Activated T-helper 1 cell treated with anti-CD3 and anti-CD28 coated beads, Interleukin-12 subunit alpha, Interleukin-12 subunit beta, Interleukin-2, Interleukin-4 antibody, amounts not matched to agents 30 ng/mL and 10 ng/mL and 1 ng/mL, durations not matched to agents 14 hours and 24 hours and 36 hours (primary cell): ENCODE measurements around the gene IFNAR2. TPM values are rescaled to one million over a fixed set of nuclear protein-coding genes. Genes with fewer than 3 reads are reported as not detected.

ENCODE experiments used
- DNase-seq: peaks from one replicate; pipeline ENCODE4 v3.0.0; 2021; ENCODE audit warnings: low spot score
- H3K27ac Mint-ChIP-seq: one replicate; pipeline ENCODE4 v1.8.0; 2021; ENCODE audit warnings: mild to moderate bottlenecking, mixed read lengths
- H3K27me3 Mint-ChIP-seq: one replicate; pipeline ENCODE4 v1.8.0; 2022; ENCODE audit warnings: mild to moderate bottlenecking, moderate library complexity, mixed read lengths; ENCODE audit not compliant: insufficient read depth
- H3K36me3 Mint-ChIP-seq: one replicate; pipeline ENCODE4 v1.8.0; 2021; ENCODE audit warnings: low read depth, mixed read lengths
- H3K4me1 Mint-ChIP-seq: one replicate; pipeline ENCODE4 v1.8.0; 2021; ENCODE audit warnings: low read depth, mixed read lengths
- H3K4me3 Mint-ChIP-seq: one replicate; pipeline ENCODE4 v1.8.0; 2021; ENCODE audit warnings: mild to moderate bottlenecking, moderate library complexity, mixed read lengths
- H3K9me3 Mint-ChIP-seq: one replicate; pipeline ENCODE4 v1.8.0; 2021; ENCODE audit warnings: mixed read lengths
- intact Hi-C: fragments of 100-400 bp; cut with micrococcal nuclease; formaldehyde crosslinking; loops from one replicate; pipeline ENCODE4 v1.15.1; 2024
- total RNA-seq: library from RNA; stranded (reverse); gene quantifications from 2 replicates; pipeline ENCODE4 v1.2.3, GENCODE V29; 2022

IFNAR2 gene
- total RNA-seq, 1 donor from 2014 or later, result 33.5 TPM

DNA sequence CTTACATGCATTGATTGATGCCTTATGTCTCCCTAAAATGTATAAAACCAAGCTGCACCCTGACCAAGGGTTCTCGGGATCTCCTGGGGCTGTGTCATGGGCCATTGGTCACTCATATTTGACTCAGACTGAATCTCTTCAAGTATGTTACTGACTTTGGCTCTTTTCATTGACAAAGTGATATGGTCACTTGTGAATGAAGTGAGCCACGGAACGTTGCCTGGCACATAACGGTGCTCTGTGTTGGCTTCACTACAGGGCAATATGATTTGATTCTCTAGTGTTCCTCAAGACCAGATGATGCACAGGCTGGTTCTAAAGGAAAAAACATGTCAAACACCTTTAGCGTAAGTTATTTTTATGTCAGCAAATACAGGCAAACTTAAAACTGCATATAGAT is 25.0 kb downstream of the IFNAR2 start:
- H3K36me3 Mint-ChIP-seq, result peaks cover 83% of the 10 kb centered on the region
- H3K27me3 Mint-ChIP-seq, result no peaks in the 10 kb centered on the region
- intact Hi-C loops, result loop anchor here (5.0 kb wide), 1 partner anchor 183 kb away; no protein-coding TSS in a partner anchor
- peak overlapping the region; percentile 8 for H3K27ac Mint-ChIP-seq
- H3K9me3 Mint-ChIP-seq, result peaks cover 3% of the 10 kb centered on the region
- peaks cover 49% of the 10 kb centered on the region for H3K4me1 Mint-ChIP-seq
- no peak for DNase-seq
- H3K4me3 Mint-ChIP-seq, result no peak overlapping the region

- Mint-ChIP-seq H3K4me3 (no peak overlapping the region), H3K4me1 (peaks cover 55% of the 10 kb centered on the region), H3K9me3 (peaks cover 3% of the 10 kb centered on the region), H3K27me3 (no peaks in the 10 kb centered on the region), H3K36me3 (peaks cover 76% of the 10 kb centered on the region), H3K27ac (peak overlapping the region; percentile 87)
- no peak for DNase-seq
- intact Hi-C loops, result loop anchor here (5.0 kb wide), 1 partner anchor 182 kb away; no protein-coding TSS in a partner anchor
Measured at GRCh38 chr21:33255404-33255803, 25.7 kb downstream of the IFNAR2 start.

GRCh38 chr21:33256019-33256418 is 26.3 kb downstream of the IFNAR2 start:
- no peak overlapping the region for H3K4me3 Mint-ChIP-seq
- intact Hi-C loops, result loop anchor here (1.0 to 5.0 kb wide), 4 partner anchors 12 to 181 kb away; no protein-coding TSS in a partner anchor

GRCh38 chr21:33257094-33257803 is 27.5 kb downstream of the IFNAR2 start:
- DNase-seq, result no peak
- intact Hi-C loops, result loop anchor here (2.0 to 5.0 kb wide), 2 partner anchors 18 to 180 kb away; no protein-coding TSS in a partner anchor
- Mint-ChIP-seq H3K27me3 (no peaks in the 10 kb centered on the region), H3K4me3 (no peak overlapping the region), H3K4me1 (peaks cover 48% of the 10 kb centered on the region), H3K9me3 (peaks cover 3% of the 10 kb centered on the region), H3K36me3 (peaks cover 60% of the 10 kb centered on the region), H3K27ac (peak overlapping the region; percentile 70)

More at GRCh38 chr21:33256019-33256418, 26.3 kb downstream of the IFNAR2 start:
- Mint-ChIP-seq H3K36me3 (peaks cover 70% of the 10 kb centered on the region), H3K4me1 (peaks cover 52% of the 10 kb centered on the region), H3K9me3 (peaks cover 3% of the 10 kb centered on the region), H3K27me3 (no peaks in the 10 kb centered on the region), H3K27ac (peak overlapping the region; percentile 87)
- DNase-seq, result no peak

GRCh38 chr21:33258475-33258874 is 28.7 kb downstream of the IFNAR2 start:
- H3K27ac Mint-ChIP-seq, result no peak overlapping the region
- peaks cover 48% of the 10 kb centered on the region for H3K4me1 Mint-ChIP-seq
- intact Hi-C loops, result loop anchor here (5.0 kb wide), 1 partner anchor 179 kb away; no protein-coding TSS in a partner anchor
- DNase-seq, result no peak
- H3K27me3 Mint-ChIP-seq, result no peaks in the 10 kb centered on the region
- H3K4me3 Mint-ChIP-seq, result no peak overlapping the region
- H3K9me3 Mint-ChIP-seq, result peaks cover 3% of the 10 kb centered on the region
- peaks cover 56% of the 10 kb centered on the region for H3K36me3 Mint-ChIP-seq

- Mint-ChIP-seq H3K4me1 (peaks cover 48% of the 10 kb centered on the region), H3K36me3 (peaks cover 59% of the 10 kb centered on the region), H3K4me3 (no peak overlapping the region), H3K27me3 (no peaks in the 10 kb centered on the region), H3K27ac (no peak overlapping the region), H3K9me3 (peaks cover 3% of the 10 kb centered on the region)
- no peak for DNase-seq
- intact Hi-C loops, result loop anchor here (5.0 kb wide), 1 partner anchor 178 kb away; no protein-coding TSS in a partner anchor
Measured at GRCh38 chr21:33259428-33259827, 29.7 kb downstream of the IFNAR2 start.

DNA sequence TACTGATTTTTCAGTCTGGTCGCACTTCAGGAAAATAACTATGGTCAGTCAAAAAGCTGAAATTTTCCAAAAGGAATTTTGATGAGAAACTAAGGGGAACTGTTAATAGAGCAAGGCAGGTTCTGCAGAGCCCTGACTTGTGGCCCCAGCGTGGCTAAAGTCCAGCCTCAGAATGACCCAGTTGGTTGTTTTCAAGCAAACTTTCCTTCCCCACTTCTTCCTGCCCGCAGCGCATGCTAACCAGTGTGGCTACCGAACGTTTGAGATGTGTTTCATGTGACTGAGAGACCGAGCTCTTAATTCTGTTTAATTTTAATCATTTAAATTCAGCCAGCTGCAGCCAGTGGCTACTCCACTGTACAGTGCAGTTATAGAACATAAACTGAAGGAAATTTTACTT is 30.3 kb downstream of the IFNAR2 start:
- DNase-seq, result no peak
- Mint-ChIP-seq H3K4me3 (no peak overlapping the region), H3K36me3 (peaks cover 54% of the 10 kb centered on the region), H3K27ac (no peak overlapping the region), H3K4me1 (peaks cover 47% of the 10 kb centered on the region), H3K27me3 (no peaks in the 10 kb centered on the region), H3K9me3 (peaks cover 3% of the 10 kb centered on the region)
- intact Hi-C loops, result loop anchor here (5.0 kb wide), 1 partner anchor 177 kb away; no protein-coding TSS in a partner anchor

GRCh38 chr21:33261635-33262034 is 31.9 kb downstream of the IFNAR2 start:
- Mint-ChIP-seq H3K36me3 (peaks cover 41% of the 10 kb centered on the region), H3K27me3 (no peaks in the 10 kb centered on the region), H3K4me1 (peaks cover 41% of the 10 kb centered on the region), H3K27ac (no peak overlapping the region), H3K4me3 (no peak overlapping the region), H3K9me3 (no peaks in the 10 kb centered on the region)
- DNase-seq, result no peak
- intact Hi-C loops, result no loop called here

DNA sequence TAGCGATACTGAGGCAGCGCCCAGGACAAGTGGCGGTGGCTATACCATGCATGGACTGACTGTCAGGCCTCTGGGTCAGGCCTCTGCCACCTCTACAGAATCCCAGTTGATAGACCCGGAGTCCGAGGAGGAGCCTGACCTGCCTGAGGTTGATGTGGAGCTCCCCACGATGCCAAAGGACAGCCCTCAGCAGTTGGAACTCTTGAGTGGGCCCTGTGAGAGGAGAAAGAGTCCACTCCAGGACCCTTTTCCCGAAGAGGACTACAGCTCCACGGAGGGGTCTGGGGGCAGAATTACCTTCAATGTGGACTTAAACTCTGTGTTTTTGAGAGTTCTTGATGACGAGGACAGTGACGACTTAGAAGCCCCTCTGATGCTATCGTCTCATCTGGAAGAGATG is 33.2 kb downstream of the IFNAR2 start:
- Mint-ChIP-seq H3K27me3 (no peaks in the 10 kb centered on the region), H3K4me3 (no peak overlapping the region), H3K27ac (no peak overlapping the region), H3K4me1 (peaks cover 42% of the 10 kb centered on the region), H3K9me3 (no peaks in the 10 kb centered on the region), H3K36me3 (peaks cover 32% of the 10 kb centered on the region)
- no peak for DNase-seq
- intact Hi-C loops, result no loop called here

- Mint-ChIP-seq H3K27ac (no peak overlapping the region), H3K27me3 (no peaks in the 10 kb centered on the region), H3K36me3 (peaks cover 34% of the 10 kb centered on the region), H3K4me3 (no peak overlapping the region), H3K9me3 (no peaks in the 10 kb centered on the region), H3K4me1 (peaks cover 42% of the 10 kb centered on the region)
- no peak for DNase-seq
- intact Hi-C loops, result no loop called here
Measured at GRCh38 chr21:33264561-33264960, 34.8 kb downstream of the IFNAR2 start.

DNA sequence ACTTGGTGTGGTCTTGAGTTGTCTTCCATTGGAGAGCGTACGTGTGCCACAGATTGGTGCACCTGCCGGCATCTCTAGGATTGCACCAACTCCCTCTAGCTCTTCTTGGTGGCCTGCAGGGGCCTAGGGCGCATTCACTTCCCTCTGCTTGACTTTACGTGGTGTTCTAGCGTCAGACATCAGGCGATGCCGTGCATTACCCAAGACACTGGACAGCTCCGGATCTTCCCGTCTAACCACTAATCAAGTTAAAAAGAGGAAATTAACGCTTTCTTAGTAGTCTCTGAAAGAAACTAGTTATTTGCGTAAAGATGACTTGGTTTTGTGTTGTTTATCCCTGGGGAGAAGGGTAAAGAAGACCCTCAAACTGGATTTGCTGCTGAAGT is 35.9 kb downstream of the IFNAR2 start:
- no peaks in the 10 kb centered on the region for H3K27me3 Mint-ChIP-seq
- H3K4me1 Mint-ChIP-seq, result peaks cover 33% of the 10 kb centered on the region
- peak overlapping the region; percentile 83 for H3K27ac Mint-ChIP-seq
- H3K9me3 Mint-ChIP-seq, result no peaks in the 10 kb centered on the region
- H3K36me3 Mint-ChIP-seq, result peaks cover 40% of the 10 kb centered on the region
- intact Hi-C loops, result loop anchor here (1.0 to 2.0 kb wide), 4 partner anchors 34 to 179 kb away; partner anchors contain the start of gene IFNAR1
- H3K4me3 Mint-ChIP-seq, result peak overlapping the region; percentile 88
- DNase-seq, result no peak

DNA sequence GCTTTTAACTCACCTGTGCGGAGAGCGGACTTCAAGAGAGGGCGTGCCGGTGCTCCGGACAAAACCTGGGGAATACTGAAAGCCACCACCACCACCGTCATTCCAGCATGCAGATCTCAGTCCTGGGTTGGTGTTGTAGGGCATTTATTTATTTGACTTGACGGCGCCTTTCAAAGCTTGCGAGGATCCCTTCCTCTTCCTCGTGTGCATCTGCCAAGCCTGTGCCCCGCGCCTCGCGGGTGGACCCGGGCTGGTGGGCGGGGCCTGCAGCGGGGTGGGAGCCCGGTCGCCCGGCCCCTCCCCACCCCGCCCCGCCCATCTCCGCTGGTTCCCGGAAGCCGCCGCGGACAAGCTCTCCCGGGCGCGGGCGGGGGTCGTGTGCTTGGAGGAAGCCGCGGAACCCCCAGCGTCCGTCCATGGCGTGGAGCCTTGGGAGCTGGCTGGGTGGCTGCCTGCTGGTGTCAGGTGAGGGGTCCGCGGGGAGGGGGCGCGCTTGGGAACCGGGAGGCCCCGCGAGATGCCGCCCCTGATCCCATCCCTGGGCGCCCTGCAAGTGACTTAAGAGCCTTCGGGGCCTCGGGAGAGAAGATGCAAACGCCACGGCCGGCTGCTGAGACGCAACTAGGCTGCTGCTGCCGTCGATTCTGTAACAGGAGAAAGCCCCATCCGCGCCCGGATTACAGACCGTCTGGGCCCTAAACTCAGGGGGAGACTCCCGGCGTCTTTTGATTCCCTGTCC is 36.5 kb downstream of the IFNAR2 start, which contains the start of gene IL10RB:
TSS of gene IL10RB (plus strand) at position 318 of the 739 bp plus-strand sequence. CDS start at position 417, 99 bp downstream.
- Mint-ChIP-seq H3K27ac (peak within 1 kb of the TSS; percentile 92), H3K27me3 (no peaks in the 10 kb centered on the region), H3K36me3 (peaks cover 44% of the 10 kb centered on the region), H3K9me3 (no peaks in the 10 kb centered on the region), H3K4me1 (peaks cover 33% of the 10 kb centered on the region), H3K4me3 (peak within 1 kb of the TSS; percentile 97)
- peak; percentile 66 for DNase-seq
- intact Hi-C loops, result loop anchor here (1.0 to 2.0 kb wide), 4 partner anchors 35 to 179 kb away; partner anchors contain the start of gene IFNAR1
